ENCODE results near the gene P2RY11. TPM values are rescaled to one million over a fixed set of nuclear protein-coding genes. Genes with fewer than 3 reads are reported as not detected.

The P2RY11 gene
- total RNA-seq, 1 experiment from 2014 or later = 60.6 TPM

GRCh38 chr19:10086591-10087192 is 24.8 kb upstream of the P2RY11 start:
- H2BK12ac ChIP-seq (ENCODE audit: insufficient read length, low read depth, low read length) = no peak overlapping the region
- H3K27ac Mint-ChIP-seq = no peak overlapping the region
- no peak overlapping the region; the same call in 1 of the 2 replicates for H3K14ac ChIP-seq (ENCODE audit: insufficient read depth, low read length)
- no peak overlapping the region for H3K23ac ChIP-seq (ENCODE audit: insufficient read length, low read depth, low read length)
- H3K18ac ChIP-seq (ENCODE audit: insufficient read length, low read depth, low read length) = no peak overlapping the region
- H3T11ph ChIP-seq (ENCODE audit: low read length) = no peak overlapping the region
- no peaks in the 10 kb centered on the region for H3K27me3 ChIP-seq (ENCODE audit: insufficient read depth, low read length)
- no peak overlapping the region for H3K56ac ChIP-seq (ENCODE audit: insufficient read length, low read depth, low read length)
- no peak overlapping the region for H3K27ac ChIP-seq (ENCODE audit: insufficient read length, low read depth, low read length)
- no peaks in the 10 kb centered on the region for H3K79me2 ChIP-seq (ENCODE audit: insufficient read depth, low read length)
- no peak overlapping the region for H4K5ac ChIP-seq (ENCODE audit: insufficient read length, low read depth, low read length)
- peaks cover 7 to 9% of the 10 kb centered on the region in 2 experiments; a peak in 2 of 4 replicates for H3K4me1 Mint-ChIP-seq
- no peak overlapping the region for H2BK120ac ChIP-seq (ENCODE audit: low read depth, low read length, poor library complexity, severe bottlenecking)
- H3K9me3 ChIP-seq (ENCODE audit: control insufficient read depth, low read depth, low read length) = no peaks in the 10 kb centered on the region
- WGBS (ENCODE audit: extremely low coverage, insufficient read length, low lambda C conversion rate) = no CpG with 5 or more reads among the region's 43 CpGs
- no peaks in the 10 kb centered on the region for H3K4me1 ChIP-seq (ENCODE audit: insufficient read depth, low read length)
- H3K36me3 Mint-ChIP-seq (ENCODE audit: insufficient read depth in 1 of 3, low read depth in 3 of 3) = peaks cover 4 to 8% (median 8%) of the 10 kb centered on the region in 3 experiments; a peak in 6 of 7 replicates
- no peak for TF ChIP-seq CTCF (conservative IDR thresholded peaks at IDR 0.05)
- no peak overlapping the region for H2AK5ac ChIP-seq (ENCODE audit: insufficient read length, low read length)
- H3K79me1 ChIP-seq (ENCODE audit: insufficient read depth, low read depth, low read length, poor library complexity, severe bottlenecking) = no peaks in the 10 kb centered on the region
- DNase-seq = no peak
- H3K9me3 Mint-ChIP-seq = peaks cover 0 to 2% of the 10 kb centered on the region in 2 experiments; a peak in 1 of 5 replicates
- no peak overlapping the region for H4K8ac ChIP-seq (replicated peaks; ENCODE audit: insufficient read length, low read depth, low read length)
- H4K91ac ChIP-seq (ENCODE audit: insufficient read length, low read depth, low read length) = no peak overlapping the region
- H3K4me3 Mint-ChIP-seq = peak overlapping the region; percentile 75 to 90
- H3K4ac ChIP-seq (ENCODE audit: low read depth, low read length) = no peak overlapping the region
- H3K27me3 Mint-ChIP-seq (ENCODE audit: low read depth) = peaks cover 14% of the 10 kb centered on the region
- H2BK5ac ChIP-seq (ENCODE audit: insufficient read length, low read length) = no peak overlapping the region
- H2BK15ac ChIP-seq (ENCODE audit: low read depth, low read length) = no peak overlapping the region
- H3K9ac ChIP-seq (ENCODE audit: extremely low read depth, insufficient read length, low read length) = no peak overlapping the region
- no peak overlapping the region for H2AFZ ChIP-seq (ENCODE audit: low read length)
- H3K23me2 ChIP-seq (ENCODE audit: insufficient read length, low read depth, low read length, poor library complexity, severe bottlenecking) = peaks cover 10% of the 10 kb centered on the region
- H2BK20ac ChIP-seq (ENCODE audit: low read depth, low read length, poor library complexity, severe bottlenecking) = no peak overlapping the region
- peak overlapping the region; percentile 77 for H3K4me2 ChIP-seq (ENCODE audit: insufficient read depth, insufficient read length, low read length)
- H4K20me1 ChIP-seq (ENCODE audit: control insufficient read depth, insufficient read depth, insufficient read length) = no peaks in the 10 kb centered on the region
